Smooth muscle cell of the pulmonary artery (primary cell): ENCODE data around the gene SSX2B. TPM values are rescaled to one million over a fixed set of nuclear protein-coding genes. Genes with fewer than 3 reads are reported as not detected.

Experiments used
- total RNA-seq: library from RNA; depleted of rRNA; stranded (reverse); fragments of >200 nt; gene quantifications from 2 replicates; pipeline ENCODE4 v1.2.3, GENCODE V29; 2014

Gene SSX2B
- not detected in 2 replicates for total RNA-seq

GRCh38 chrX:52750952-52751351 lies at the start of gene SSX2B:
SSX2B (plus strand) TSS chrX:52751252; CDS start chrX:52752681, 1,429 bp downstream.

GRCh38 chrX:52707078-52707477 lies 44.0 kb upstream of the SSX2B start, which contains the start of gene SSX2:
SSX2 (minus strand) TSS chrX:52707178; CDS start chrX:52705749, 1,429 bp downstream.

GRCh38 chrX:52797327-52797726 lies 46.3 kb downstream of the SSX2B start, which contains the start of gene SPANXN5:
SPANXN5 (minus strand) TSS chrX:52797427; CDS start chrX:52797348, 79 bp downstream.

Other genes starting within 250 kb of the SSX2B start
- not detected in 2 replicates for gene XAGE1B, start 234.2 kb upstream of the SSX2B start, total RNA-seq
- not detected in 2 replicates for gene SSX7, start 96.4 kb upstream of the SSX2B start, total RNA-seq
- gene SSX2, start 44.1 kb upstream of the SSX2B start, total RNA-seq = not detected in 2 replicates
- not detected in 2 replicates for gene SPANXN5, start 46.2 kb downstream of the SSX2B start, total RNA-seq
- not detected in 2 replicates for gene XAGE5, start 60.0 kb downstream of the SSX2B start, total RNA-seq
- not detected in 2 replicates for gene XAGE3, start 116.8 kb downstream of the SSX2B start, total RNA-seq
- gene FAM156B, start 146.1 kb downstream of the SSX2B start, total RNA-seq = 12.3 and 21.7 TPM in 2 replicates
- gene FAM156A, start 207.3 kb downstream of the SSX2B start, total RNA-seq = 15.6 and 16.5 TPM in 2 replicates